ENCODE measurements around the gene POU2F3. TPM values are rescaled to one million over a fixed set of nuclear protein-coding genes. Genes with fewer than 3 reads are reported as not detected.

Gene POU2F3
- total and polyA plus RNA-seq, 2 of the 8 experiments (the other 6 are each of a cell fraction or from before 2014, with no cell fraction given), result 1.0 to 2.1 TPM

DNA sequence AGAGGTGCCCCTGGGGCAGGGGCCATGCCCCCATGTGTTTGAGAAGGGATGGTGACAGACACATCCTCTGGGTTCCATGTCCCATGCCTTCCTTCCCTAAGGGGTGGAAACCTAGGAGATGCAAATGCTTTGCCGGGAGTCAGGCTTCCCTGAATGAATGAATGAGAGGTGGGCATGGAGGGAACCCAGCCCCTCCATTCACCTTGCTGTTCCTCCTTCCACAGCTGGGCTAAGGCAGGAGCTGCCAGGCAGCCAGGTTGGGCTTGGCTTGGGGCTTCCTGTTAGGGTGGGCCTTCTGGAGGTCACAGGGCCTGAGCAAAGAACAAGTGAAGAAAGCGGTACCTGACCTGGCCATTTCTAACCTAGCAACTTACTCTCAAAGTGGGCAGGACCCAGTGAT, 926 bp downstream of the POU2F3 start (continued):
- TF ChIP-seq, protein P1, sequence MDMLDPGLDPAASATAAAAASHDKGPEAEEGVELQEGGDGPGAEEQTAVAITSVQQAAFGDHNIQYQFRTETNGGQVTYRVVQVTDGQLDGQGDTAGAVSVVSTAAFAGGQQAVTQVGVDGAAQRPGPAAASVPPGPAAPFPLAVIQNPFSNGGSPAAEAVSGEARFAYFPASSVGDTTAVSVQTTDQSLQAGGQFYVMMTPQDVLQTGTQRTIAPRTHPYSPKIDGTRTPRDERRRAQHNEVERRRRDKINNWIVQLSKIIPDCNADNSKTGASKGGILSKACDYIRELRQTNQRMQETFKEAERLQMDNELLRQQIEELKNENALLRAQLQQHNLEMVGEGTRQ (IDR thresholded peaks at IDR 0.05; ENCODE audit: low read length), result no peak
- no peak for TF ChIP-seq RNF2 (IDR thresholded peaks at IDR 0.05; ENCODE audit: borderline replicate concordance, low read depth, low read length, missing control alignments, poor library complexity, severe bottlenecking)
- TF ChIP-seq, protein P2, sequence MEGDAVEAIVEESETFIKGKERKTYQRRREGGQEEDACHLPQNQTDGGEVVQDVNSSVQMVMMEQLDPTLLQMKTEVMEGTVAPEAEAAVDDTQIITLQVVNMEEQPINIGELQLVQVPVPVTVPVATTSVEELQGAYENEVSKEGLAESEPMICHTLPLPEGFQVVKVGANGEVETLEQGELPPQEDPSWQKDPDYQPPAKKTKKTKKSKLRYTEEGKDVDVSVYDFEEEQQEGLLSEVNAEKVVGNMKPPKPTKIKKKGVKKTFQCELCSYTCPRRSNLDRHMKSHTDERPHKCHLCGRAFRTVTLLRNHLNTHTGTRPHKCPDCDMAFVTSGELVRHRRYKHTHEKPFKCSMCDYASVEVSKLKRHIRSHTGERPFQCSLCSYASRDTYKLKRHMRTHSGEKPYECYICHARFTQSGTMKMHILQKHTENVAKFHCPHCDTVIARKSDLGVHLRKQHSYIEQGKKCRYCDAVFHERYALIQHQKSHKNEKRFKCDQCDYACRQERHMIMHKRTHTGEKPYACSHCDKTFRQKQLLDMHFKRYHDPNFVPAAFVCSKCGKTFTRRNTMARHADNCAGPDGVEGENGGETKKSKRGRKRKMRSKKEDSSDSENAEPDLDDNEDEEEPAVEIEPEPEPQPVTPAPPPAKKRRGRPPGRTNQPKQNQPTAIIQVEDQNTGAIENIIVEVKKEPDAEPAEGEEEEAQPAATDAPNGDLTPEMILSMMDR (IDR thresholded peaks at IDR 0.05; ENCODE audit: control extremely low read depth in 1 of 3, insufficient read depth in 1 of 3, low read depth in 1 of 3, low read length in 3 of 3), result no peak
- TF ChIP-seq MAFK (IDR thresholded peaks at IDR 0.05; ENCODE audit: low read depth, low read length), result no peak
- no peak for TF ChIP-seq TBP (IDR thresholded peaks at IDR 0.05; ENCODE audit: low read depth, low read length)
- TF ChIP-seq, protein P3, sequence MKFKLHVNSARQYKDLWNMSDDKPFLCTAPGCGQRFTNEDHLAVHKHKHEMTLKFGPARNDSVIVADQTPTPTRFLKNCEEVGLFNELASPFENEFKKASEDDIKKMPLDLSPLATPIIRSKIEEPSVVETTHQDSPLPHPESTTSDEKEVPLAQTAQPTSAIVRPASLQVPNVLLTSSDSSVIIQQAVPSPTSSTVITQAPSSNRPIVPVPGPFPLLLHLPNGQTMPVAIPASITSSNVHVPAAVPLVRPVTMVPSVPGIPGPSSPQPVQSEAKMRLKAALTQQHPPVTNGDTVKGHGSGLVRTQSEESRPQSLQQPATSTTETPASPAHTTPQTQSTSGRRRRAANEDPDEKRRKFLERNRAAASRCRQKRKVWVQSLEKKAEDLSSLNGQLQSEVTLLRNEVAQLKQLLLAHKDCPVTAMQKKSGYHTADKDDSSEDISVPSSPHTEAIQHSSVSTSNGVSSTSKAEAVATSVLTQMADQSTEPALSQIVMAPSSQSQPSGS (IDR thresholded peaks at IDR 0.05; ENCODE audit: low read length), result no peak
- TF ChIP-seq CREB1 (IDR thresholded peaks at IDR 0.05), result no peak
